ENCODE data around the gene SMR3B. TPM values are rescaled to one million over a fixed set of nuclear protein-coding genes. Genes with fewer than 3 reads are reported as not detected.

SMR3B gene
- not detected for polyA plus RNA-seq (ENCODE audit: insufficient read length in 3 of 3)

- no peak for DNase-seq (ENCODE audit: low read depth in 3 of 3, low spot score in 2 of 3)
These were observed at the start of gene SMR3B for GRCh38 chr4:70382691-70383181. SMR3B (plus strand) TSS chr4:70383131; CDS start chr4:70384511, 1,380 bp downstream.

- DNase-seq (ENCODE audit: low read depth in 3 of 3, low spot score in 2 of 3) = no peak
These were observed 48.2 kb upstream of the SMR3B start, which contains the start of gene CABS1 for GRCh38 chr4:70334681-70335080. CABS1 (plus strand) TSS chr4:70334981; CDS start chr4:70335040, 59 bp downstream.

GRCh38 chr4:70336043-70336442 is 46.9 kb upstream of the SMR3B start:
- no peak for DNase-seq (ENCODE audit: low read depth in 3 of 3, low spot score in 2 of 3)

GRCh38 chr4:70337886-70338420 is 45.0 kb upstream of the SMR3B start:
- no peak for DNase-seq (ENCODE audit: low read depth in 3 of 3, low spot score in 2 of 3)

- DNase-seq (ENCODE audit: low read depth in 3 of 3, low spot score in 2 of 3) = no peak
These were observed 26.7 kb upstream of the SMR3B start for GRCh38 chr4:70356185-70356584.

GRCh38 chr4:70359115-70359661 is 23.7 kb upstream of the SMR3B start:
- DNase-seq (ENCODE audit: low read depth in 3 of 3, low spot score in 2 of 3) = no peak

GRCh38 chr4:70360460-70360859 is 22.5 kb upstream of the SMR3B start, which contains the start of gene SMR3A:
SMR3A (plus strand) TSS chr4:70360760; CDS start chr4:70362116, 1,356 bp downstream.
- no peak for DNase-seq (ENCODE audit: low read depth in 3 of 3, low spot score in 2 of 3)

- no peak for DNase-seq (ENCODE audit: low read depth in 3 of 3, low spot score in 2 of 3)
These were observed 18.9 kb upstream of the SMR3B start for GRCh38 chr4:70364002-70364401.

GRCh38 chr4:70365479-70365878 is 17.5 kb upstream of the SMR3B start:
- no peak for DNase-seq (ENCODE audit: low read depth in 3 of 3, low spot score in 2 of 3)

GRCh38 chr4:70367813-70368212 is 15.1 kb upstream of the SMR3B start:
- no peak for DNase-seq (ENCODE audit: low read depth in 3 of 3, low spot score in 2 of 3)

- DNase-seq (ENCODE audit: low read depth in 3 of 3, low spot score in 2 of 3) = no peak
These were observed 10.9 kb upstream of the SMR3B start for GRCh38 chr4:70371987-70372386.

GRCh38 chr4:70372760-70373159 is 10.2 kb upstream of the SMR3B start:
- no peak for DNase-seq (ENCODE audit: low read depth in 3 of 3, low spot score in 2 of 3)

- DNase-seq (ENCODE audit: low read depth in 3 of 3, low spot score in 2 of 3) = no peak
These were observed 2.4 kb upstream of the SMR3B start for GRCh38 chr4:70380578-70380977.

GRCh38 chr4:70392057-70392776 is 9.3 kb downstream of the SMR3B start:
- no peak for DNase-seq (ENCODE audit: low read depth in 3 of 3, low spot score in 2 of 3)

- DNase-seq (ENCODE audit: low read depth in 3 of 3, low spot score in 2 of 3) = no peak
These were observed 14.6 kb downstream of the SMR3B start, which contains the start of gene OPRPN for GRCh38 chr4:70397580-70397979. OPRPN (plus strand) TSS chr4:70397940; CDS start chr4:70399286, 1,346 bp downstream.

- no peak for DNase-seq (ENCODE audit: low read depth in 3 of 3, low spot score in 2 of 3)
These were observed 16.4 kb downstream of the SMR3B start for GRCh38 chr4:70399319-70399718.

- no peak for DNase-seq (ENCODE audit: low read depth in 3 of 3, low spot score in 2 of 3)
These were observed 19.8 kb downstream of the SMR3B start for GRCh38 chr4:70402762-70403161.

GRCh38 chr4:70405765-70406164 is 22.8 kb downstream of the SMR3B start:
- no peak for DNase-seq (ENCODE audit: low read depth in 3 of 3, low spot score in 2 of 3)

- no peak for DNase-seq (ENCODE audit: low read depth in 3 of 3, low spot score in 2 of 3)
These were observed 42.4 kb downstream of the SMR3B start for GRCh38 chr4:70425306-70425705.

GRCh38 chr4:70426789-70427188 is 43.9 kb downstream of the SMR3B start:
- no peak for DNase-seq (ENCODE audit: low read depth in 3 of 3, low spot score in 2 of 3)

- DNase-seq (ENCODE audit: low read depth in 3 of 3, low spot score in 2 of 3) = no peak
These were observed 54.3 kb downstream of the SMR3B start for GRCh38 chr4:70437197-70437596.
